ENCODE results near the gene CCDC88C.

The CCDC88C gene

GRCh38 chr14:91346838-91347173 is 70.8 kb downstream of the CCDC88C start:
- no peak for DNase-seq (ENCODE audit: low read depth in 3 of 3)

- DNase-seq (ENCODE audit: low read depth in 3 of 3) = no peak
These were observed 73.5 kb downstream of the CCDC88C start for GRCh38 chr14:91344096-91344495.

GRCh38 chr14:91343051-91343450 is 74.6 kb downstream of the CCDC88C start:
- DNase-seq (ENCODE audit: low read depth in 3 of 3) = no peak

- DNase-seq (ENCODE audit: low read depth in 3 of 3) = no peak
These were observed 75.3 kb downstream of the CCDC88C start for GRCh38 chr14:91342206-91342760.

GRCh38 chr14:91341751-91342154 is 75.9 kb downstream of the CCDC88C start:
- DNase-seq (ENCODE audit: low read depth in 3 of 3) = no peak

- DNase-seq (ENCODE audit: low read depth in 3 of 3) = no peak
These were observed 76.3 kb downstream of the CCDC88C start for GRCh38 chr14:91341334-91341733.

- no peak for DNase-seq (ENCODE audit: low read depth in 3 of 3)
These were observed 77.8 kb downstream of the CCDC88C start for GRCh38 chr14:91339671-91340369.

GRCh38 chr14:91339076-91339475 is 78.5 kb downstream of the CCDC88C start:
- no peak for DNase-seq (ENCODE audit: low read depth in 3 of 3)

- DNase-seq (ENCODE audit: low read depth in 3 of 3) = no peak
These were observed 79.2 kb downstream of the CCDC88C start for GRCh38 chr14:91338379-91338778.

- no peak for DNase-seq (ENCODE audit: low read depth in 3 of 3)
These were observed 79.8 kb downstream of the CCDC88C start for GRCh38 chr14:91337699-91338335.

- no peak for DNase-seq (ENCODE audit: low read depth in 3 of 3)
These were observed 81.5 kb downstream of the CCDC88C start for GRCh38 chr14:91336093-91336450.

- no peak for DNase-seq (ENCODE audit: low read depth in 3 of 3)
These were observed 82.2 kb downstream of the CCDC88C start for GRCh38 chr14:91335191-91336092.

GRCh38 chr14:91333650-91334039 is 84.0 kb downstream of the CCDC88C start:
- no peak for DNase-seq (ENCODE audit: low read depth in 3 of 3)

- no peak for DNase-seq (ENCODE audit: low read depth in 3 of 3)
These were observed 84.5 kb downstream of the CCDC88C start for GRCh38 chr14:91332986-91333649.

- no peak for DNase-seq (ENCODE audit: low read depth in 3 of 3)
These were observed 85.2 kb downstream of the CCDC88C start for GRCh38 chr14:91332171-91332985.

GRCh38 chr14:91331721-91332120 is 85.9 kb downstream of the CCDC88C start:
- no peak for DNase-seq (ENCODE audit: low read depth in 3 of 3)

GRCh38 chr14:91330856-91331255 is 86.8 kb downstream of the CCDC88C start:
- DNase-seq (ENCODE audit: low read depth in 3 of 3) = no peak

GRCh38 chr14:91330096-91330696 is 87.4 kb downstream of the CCDC88C start:
- DNase-seq (ENCODE audit: low read depth in 3 of 3) = no peak

GRCh38 chr14:91329486-91330014 is 88.1 kb downstream of the CCDC88C start:
- DNase-seq (ENCODE audit: low read depth in 3 of 3) = no peak

GRCh38 chr14:91328313-91329050 is 89.1 kb downstream of the CCDC88C start:
- no peak for DNase-seq (ENCODE audit: low read depth in 3 of 3)
